Stimulated activated CD8-positive, alpha-beta memory T cell treated with anti-CD3 and anti-CD28 coated beads, Interleukin-4, amount 100 ng/mL, for 48 hours (primary cell): ENCODE measurements around the gene NKX3-2.
"Not testable (repeated sequence)": the region's sequence is repeated elsewhere in the genome, so short reads cannot be mapped to it uniquely, and the experiment has no call there.

Experiments
- DNase-seq: peaks from one replicate; pipeline ENCODE4 v3.0.0-alpha.2; 2020

Gene NKX3-2

GRCh38 chr4:13543839-13544605 is at the start of gene NKX3-2:
Gene NKX3-2 (minus strand): TSS chr4:13544508. CDS start chr4:13544414, 94 bp downstream.
- DNase-seq = no peak

- DNase-seq = no peak
Observed at GRCh38 chr4:13592220-13592619, 47.9 kb upstream of the NKX3-2 start.

GRCh38 chr4:13590766-13591165 is 46.5 kb upstream of the NKX3-2 start:
- DNase-seq = no peak

- DNase-seq = no peak
Observed at GRCh38 chr4:13588954-13589353, 44.6 kb upstream of the NKX3-2 start.

- no peak for DNase-seq
Observed at GRCh38 chr4:13584481-13584880, 40.2 kb upstream of the NKX3-2 start.

- DNase-seq = no peak
Observed at GRCh38 chr4:13580036-13580435, 35.7 kb upstream of the NKX3-2 start.

- DNase-seq = no peak
Observed at GRCh38 chr4:13577660-13578059, 33.4 kb upstream of the NKX3-2 start.

GRCh38 chr4:13570916-13571315 is 26.6 kb upstream of the NKX3-2 start:
- no peak for DNase-seq

- no peak for DNase-seq
Observed at GRCh38 chr4:13567125-13567524, 22.8 kb upstream of the NKX3-2 start.

- no peak for DNase-seq
Observed at GRCh38 chr4:13562876-13563275, 18.6 kb upstream of the NKX3-2 start.

- no peak for DNase-seq
Observed at GRCh38 chr4:13561673-13562072, 17.4 kb upstream of the NKX3-2 start.

GRCh38 chr4:13560111-13560510 is 15.8 kb upstream of the NKX3-2 start:
- DNase-seq = not testable (repeated sequence)

GRCh38 chr4:13559413-13559812 is 15.1 kb upstream of the NKX3-2 start:
- no peak for DNase-seq

GRCh38 chr4:13558881-13559280 is 14.6 kb upstream of the NKX3-2 start:
- no peak for DNase-seq

GRCh38 chr4:13555325-13555724 is 11.0 kb upstream of the NKX3-2 start:
- DNase-seq = no peak

GRCh38 chr4:13553081-13553480 is 8.8 kb upstream of the NKX3-2 start:
- no peak for DNase-seq

- peak; percentile 96 for DNase-seq
Observed at GRCh38 chr4:13548984-13549546, 4.8 kb upstream of the NKX3-2 start.

- no peak for DNase-seq
Observed at GRCh38 chr4:13548059-13548983, 4.0 kb upstream of the NKX3-2 start.

GRCh38 chr4:13547485-13548041 is 3.3 kb upstream of the NKX3-2 start:
- no peak for DNase-seq

GRCh38 chr4:13546941-13547484 is 2.7 kb upstream of the NKX3-2 start:
- DNase-seq = no peak

- DNase-seq = no peak
Observed at GRCh38 chr4:13546142-13546940, 2.0 kb upstream of the NKX3-2 start.

GRCh38 chr4:13545394-13545808 is 1.1 kb upstream of the NKX3-2 start:
- DNase-seq = no peak
